K562 (cell line): Measurements from ENCODE around the gene NDC1.

Experiments used
- CTCF ChIP-seq, 3 experiments: IDR thresholded peaks in 2 of 3; conservative IDR thresholded peaks in 1 of 3; 2 replicates each; pipeline ENCODE4 v1.5.1; 2011 to 2012; ENCODE audit warnings: low read length in 3 of 3, mild to moderate bottlenecking in 3 of 3, control low read depth in 2 of 3, improper control_type of control experiment in 1 of 3, inconsistent platforms in 1 of 3, low read depth in 1 of 3, mixed read lengths in 1 of 3, moderate library complexity in 1 of 3; ENCODE audit not compliant: insufficient read depth in 2 of 3
- HDAC2 ChIP-seq: fragments of 450-650 bp; IDR thresholded peaks from 2 replicates; pipeline ENCODE4 v1.6.1; 2016; ENCODE audit warnings: mild to moderate bottlenecking
- NCOR1 ChIP-seq: fragments of 450-650 bp; IDR thresholded peaks from 2 replicates; pipeline ENCODE4 v1.6.1; 2016; ENCODE audit warnings: mild to moderate bottlenecking, moderate library complexity
- SP1 ChIP-seq: sonication (generic); formaldehyde crosslinking; IDR thresholded peaks from 2 replicates; pipeline ENCODE4 v1.8.1; 2022; ENCODE audit warnings: mild to moderate bottlenecking, missing genetic modification reagents
- ZNF740 ChIP-seq, 3 experiments: fragments of 200-800 bp in 1 of 3; sonication (Bioruptor generic) in 1 of 3; sonication (generic) in 1 of 3; formaldehyde crosslinking in 1 of 3; IDR thresholded peaks; 2 replicates each; pipeline versions ENCODE4 v1.6.1 to v1.8.0; 2016 to 2022; ENCODE audit warnings: mild to moderate bottlenecking in 2 of 3, missing compliant biosample characterization in 2 of 3, missing genetic modification characterization in 2 of 3, missing genetic modification reagents in 1 of 3

DNA sequence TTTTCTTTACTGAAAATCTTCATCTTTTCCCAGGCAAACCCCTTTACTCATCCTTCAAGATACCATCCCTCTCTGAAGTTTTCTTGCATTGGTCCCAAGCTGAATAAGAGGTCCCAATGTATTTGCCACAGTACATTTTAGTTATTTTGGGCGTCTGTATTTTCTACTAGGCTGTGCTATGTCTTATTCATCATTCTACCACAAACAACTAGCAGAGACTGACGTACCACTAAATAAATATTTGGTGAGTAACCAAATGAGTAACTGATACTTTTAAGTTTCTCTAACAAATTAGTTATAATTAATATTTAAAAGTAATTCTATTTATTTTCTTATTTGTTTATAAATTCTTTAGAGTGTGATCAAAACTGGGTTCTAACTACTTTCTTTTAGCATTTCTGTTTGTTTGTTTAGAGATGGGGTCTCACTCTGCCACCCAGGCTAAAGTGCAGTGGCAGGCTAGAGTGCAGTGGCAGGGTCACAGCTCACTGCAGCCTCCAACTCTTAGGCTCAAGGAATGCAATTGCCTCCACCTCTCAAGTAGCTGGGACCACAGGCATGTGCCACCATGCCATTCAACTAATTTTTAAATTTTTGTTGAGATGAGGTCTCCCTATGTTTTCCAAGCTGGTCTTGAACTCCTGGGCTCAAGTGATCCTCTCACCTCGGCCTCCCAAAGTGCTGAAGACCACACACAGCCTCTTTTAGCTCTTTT lies 33.1 kb downstream of the NDC1 start:
- TF ChIP-seq CTCF (IDR thresholded peaks at IDR 0.05 in 2 of 3, conservative IDR thresholded peaks at IDR 0.05 in 1 of 3; ENCODE audit: insufficient read depth in 2 of 3, low read depth in 1 of 3, low read length in 3 of 3), result no peak
- TF ChIP-seq SP1, result no peak
- TF ChIP-seq ZNF740 (CRISPR knock-in tag; IDR thresholded peaks at IDR 0.05), result no peak
- TF ChIP-seq ZNF740 (tag; IDR thresholded peaks at IDR 0.05), result no peak
- TF ChIP-seq HDAC2, result no peak
- TF ChIP-seq NCOR1, result no peak
